Right renal pelvis (tissue), 4 donors: Measurements from ENCODE around the gene C4orf46. TPM values are rescaled to one million over a fixed set of nuclear protein-coding genes. Genes with fewer than 3 reads are reported as not detected.
"Not testable (repeated sequence)": the region's sequence is repeated elsewhere in the genome, so short reads cannot be mapped to it uniquely, and the experiment has no call there.

Source experiments
- DNase-seq, 4 donors: peaks; one replicate each; pipeline ENCODE4 v3.0.0-alpha.2; 2013; ENCODE audit warnings: low read depth in 4 of 4, low spot score in 3 of 4, missing footprints in 1 of 4
- polyA plus RNA-seq, 4 donors: library from polyadenylated mRNA; unstranded; fragments of 120-200 nt; gene quantifications; one replicate each; pipeline ENCODE4 v1.2.1, GENCODE V29; 2013; ENCODE audit not compliant: insufficient read length in 4 of 4

The C4orf46 gene
- 10 to 100 TPM; 20.3 to 26.0 (median 25.1) TPM for polyA plus RNA-seq

- DNase-seq: no peak
Measured at GRCh38 chr4:158671665-158671914, at the start of gene C4orf46. C4orf46 (minus strand) TSS chr4:158671887; CDS start chr4:158671801, 86 bp downstream.

DNA sequence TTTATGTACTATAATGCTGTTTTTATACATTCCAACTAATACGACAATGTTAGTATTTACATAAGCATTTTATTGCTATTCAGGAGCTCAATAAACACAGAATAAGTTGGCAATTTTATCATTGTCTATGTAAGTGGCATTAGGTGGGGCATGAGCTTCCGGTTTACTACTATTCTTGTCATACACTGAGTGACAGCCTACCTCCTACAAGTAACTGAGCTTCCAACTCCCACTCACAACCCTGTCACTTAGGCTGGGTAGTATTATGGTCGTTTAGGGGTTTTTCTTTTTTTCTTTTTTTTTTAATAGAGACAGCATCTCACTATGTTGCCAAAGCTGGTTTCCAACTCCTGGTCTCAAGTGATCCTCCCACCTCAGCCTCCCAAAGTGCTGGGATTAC, 44.1 kb upstream of the C4orf46 start:
- no peak for DNase-seq

GRCh38 chr4:158714937-158715336, 43.2 kb upstream of the C4orf46 start:
- DNase-seq: no peak

- not testable (repeated sequence) for DNase-seq
Measured at GRCh38 chr4:158712622-158713021, 40.9 kb upstream of the C4orf46 start.

DNA sequence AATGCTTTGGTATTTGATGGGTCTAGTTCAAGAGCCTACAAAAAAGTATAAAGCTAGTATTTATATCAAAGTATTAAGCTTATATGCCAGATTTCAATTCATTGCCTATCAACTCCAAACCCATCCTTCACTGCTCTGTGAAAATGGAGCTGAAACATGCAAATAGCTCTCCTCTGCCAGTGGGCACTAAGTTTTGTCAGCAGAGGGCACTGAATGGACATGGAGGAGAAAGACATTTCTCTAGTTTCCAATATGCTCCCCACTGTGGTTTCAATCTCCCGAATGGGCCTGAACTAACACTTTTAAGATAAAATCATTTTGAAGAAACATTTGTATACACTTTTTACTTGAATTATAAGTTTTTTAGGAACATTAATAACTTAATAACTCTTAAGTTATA, 39.1 kb upstream of the C4orf46 start:
- no peak for DNase-seq

- DNase-seq: no peak
Measured at GRCh38 chr4:158704274-158704673, 32.6 kb upstream of the C4orf46 start.

DNA sequence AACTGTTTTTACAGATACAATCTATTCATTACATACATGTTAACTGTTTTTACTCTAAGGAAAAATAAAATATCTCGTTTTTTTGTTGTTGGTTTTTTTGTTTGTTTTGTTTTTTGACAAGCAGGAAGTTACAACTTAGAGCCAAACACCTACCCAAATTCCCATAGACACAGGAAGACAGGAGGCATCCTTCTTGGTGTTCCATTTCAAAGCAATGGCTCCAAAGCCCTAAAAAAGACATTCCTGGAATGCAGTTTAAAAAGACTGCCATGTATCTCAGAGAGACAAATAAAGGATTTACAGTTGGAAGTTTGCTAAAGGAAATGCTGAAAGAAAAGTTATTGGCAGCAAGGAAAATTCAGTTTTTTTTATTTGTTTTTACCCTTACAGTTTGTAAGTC, 17.1 kb upstream of the C4orf46 start:
- no peak for DNase-seq

DNA sequence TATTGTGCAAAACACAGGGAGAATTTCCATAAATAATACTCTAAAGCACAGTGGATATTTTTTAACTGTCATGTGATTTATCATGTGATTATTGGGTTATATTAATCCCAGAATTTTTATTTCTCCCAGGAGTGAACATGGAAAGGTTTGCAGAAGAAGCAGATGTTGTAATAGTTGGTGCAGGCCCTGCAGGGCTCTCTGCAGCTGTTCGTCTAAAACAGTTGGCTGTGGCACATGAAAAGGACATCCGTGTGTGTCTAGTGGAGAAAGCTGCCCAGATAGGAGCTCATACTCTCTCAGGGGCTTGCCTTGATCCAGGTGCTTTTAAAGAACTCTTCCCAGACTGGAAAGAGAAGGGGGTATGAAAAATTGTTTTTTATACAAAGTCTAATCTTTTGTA, 10.4 kb upstream of the C4orf46 start:
- DNase-seq: no peak

GRCh38 chr4:158681629-158682028, 9.9 kb upstream of the C4orf46 start:
- DNase-seq: no peak

DNA sequence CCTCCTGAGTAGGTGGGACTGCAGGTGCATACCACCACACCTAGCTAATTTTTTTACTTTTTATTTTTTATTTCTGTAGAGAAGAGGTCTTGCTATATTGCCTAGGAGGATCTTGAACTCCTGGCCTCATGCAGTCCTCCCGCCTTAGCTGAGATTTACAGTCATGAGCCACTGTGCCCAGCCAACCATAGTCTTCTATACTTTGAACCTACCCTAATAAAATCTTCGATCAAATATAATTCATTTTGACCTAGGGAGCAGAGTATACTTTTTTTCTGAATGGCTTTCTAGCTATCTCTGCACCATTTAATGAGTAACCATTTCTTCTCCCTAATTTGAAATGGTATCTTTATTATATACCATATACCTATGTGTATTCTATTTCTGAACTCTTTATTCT, 7.1 kb upstream of the C4orf46 start:
- no peak for DNase-seq

DNA sequence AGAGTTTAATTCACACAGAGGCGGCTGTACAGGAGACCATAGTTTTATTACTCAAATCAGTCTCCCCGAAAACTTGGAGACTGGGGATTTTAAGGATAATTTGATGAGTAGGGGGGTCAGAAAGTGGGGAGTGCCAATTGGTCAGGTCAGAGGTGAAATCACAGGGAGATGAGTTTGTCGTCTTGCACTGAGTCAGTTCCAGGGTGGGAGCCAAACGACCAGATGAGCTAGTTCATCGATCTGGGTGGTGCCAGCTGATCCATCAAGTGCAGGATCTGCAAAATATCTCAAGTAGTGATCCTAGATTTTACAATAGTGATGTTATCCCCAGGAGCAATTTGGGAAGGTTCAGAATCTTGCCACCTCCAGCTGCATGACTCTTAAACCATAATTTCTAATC, 4.4 kb upstream of the C4orf46 start:
- no peak for DNase-seq

GRCh38 chr4:158673633-158674032, 1.9 kb upstream of the C4orf46 start:
- no peak for DNase-seq

GRCh38 chr4:158671915-158672806, 474 bp upstream of the C4orf46 start, which contains the start of gene ETFDH:
ETFDH (plus strand) TSS chr4:158672296; CDS start chr4:158672457, 161 bp downstream.
- DNase-seq: peak; percentile 96 to 99 (median 98)

DNA sequence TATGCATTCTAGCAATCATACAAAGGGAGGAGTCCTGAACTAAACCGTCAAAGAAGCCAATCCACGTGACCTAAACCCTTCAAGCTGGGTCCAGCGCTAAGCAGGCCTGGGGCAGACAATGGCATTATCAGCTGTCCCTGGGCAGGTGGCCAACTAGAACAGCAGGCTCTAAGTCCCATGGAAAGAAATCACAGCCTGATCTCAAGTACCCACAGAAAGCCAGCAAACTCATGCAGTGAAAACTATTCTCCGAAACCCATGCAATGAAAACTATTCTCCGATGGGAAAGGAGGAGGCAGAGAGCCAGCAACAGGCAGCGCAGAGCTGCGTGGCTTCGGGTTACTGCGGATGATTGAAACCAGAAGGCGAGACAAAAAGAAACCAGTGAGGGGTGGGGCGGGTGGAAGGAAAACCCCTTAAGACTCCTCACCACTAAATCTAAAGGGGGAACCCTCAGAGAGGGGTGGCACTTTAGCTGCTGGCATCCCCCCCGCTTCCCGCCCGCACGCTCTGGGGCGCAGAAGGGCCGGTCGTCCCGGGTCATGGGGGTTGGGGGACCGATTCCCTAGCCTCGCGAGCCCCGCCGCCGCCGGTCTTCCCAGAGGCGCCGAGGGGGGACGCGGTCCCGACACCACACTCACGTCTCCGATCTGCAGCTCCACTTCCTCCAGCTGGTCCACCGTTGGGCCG, 567 bp downstream of the C4orf46 start:
- peak; percentile 54 to 64 (median 58) for DNase-seq

DNA sequence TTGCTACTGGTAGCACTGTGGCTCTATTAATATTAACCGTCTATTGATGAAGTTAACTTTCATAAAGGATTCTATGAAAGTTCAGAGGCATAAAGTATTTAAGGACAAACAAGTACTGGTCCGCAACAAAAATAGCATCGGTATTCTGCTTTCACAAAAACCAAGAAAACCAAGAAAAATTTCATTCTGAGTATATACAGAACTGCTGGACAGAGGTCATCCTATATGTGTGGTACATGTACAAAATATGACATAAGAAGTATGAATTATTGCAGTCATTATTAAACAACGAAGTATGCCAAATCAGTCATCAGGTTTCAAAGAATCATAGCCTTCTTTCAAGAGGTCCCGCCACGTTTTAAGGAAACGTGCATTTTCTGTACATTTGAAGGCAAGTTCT, 2.4 kb downstream of the C4orf46 start:
- DNase-seq: no peak

DNA sequence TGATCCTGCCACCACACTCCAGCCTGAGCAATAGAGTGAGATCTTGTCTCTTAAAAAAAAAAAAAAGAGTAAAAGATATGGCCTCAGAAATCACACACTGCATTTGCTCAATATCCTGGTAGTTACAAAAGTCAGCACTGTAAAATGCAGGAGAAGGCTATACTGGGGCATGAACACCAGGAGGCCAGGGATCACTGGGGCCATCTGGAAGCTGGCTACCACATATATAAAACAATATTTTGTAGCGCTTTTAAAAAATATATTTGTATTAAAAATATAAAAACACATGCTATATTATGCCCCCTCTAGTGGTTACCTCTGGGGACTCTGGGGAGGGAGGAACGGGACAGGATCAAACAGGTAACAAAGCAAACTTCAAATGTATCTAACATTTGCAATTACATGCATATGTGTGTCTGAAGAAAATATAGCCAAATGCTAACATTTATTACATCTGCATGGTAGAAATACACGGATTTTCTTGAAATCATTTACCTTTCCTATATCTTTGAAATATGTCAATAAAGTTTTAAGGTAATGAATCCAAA, 4.0 kb downstream of the C4orf46 start:
- no peak for DNase-seq

DNA sequence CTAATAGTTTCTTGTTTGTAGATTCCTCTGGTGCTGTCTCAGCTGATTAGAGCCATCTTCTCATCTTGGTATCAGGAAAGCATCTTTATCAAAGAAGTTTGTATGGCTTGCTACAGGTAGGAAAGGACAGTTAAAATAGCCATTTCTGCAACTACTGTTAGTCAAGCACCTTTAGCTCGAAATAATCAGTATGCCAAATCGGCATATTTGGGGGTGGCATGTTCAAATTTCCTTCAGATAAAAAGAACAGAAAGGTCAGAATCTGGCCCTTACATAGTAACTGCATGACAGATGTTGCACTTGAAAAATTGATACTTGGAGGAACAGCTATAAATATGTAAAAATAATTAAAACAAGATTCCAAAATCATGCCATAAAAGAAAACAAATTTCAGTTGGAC, 4.8 kb downstream of the C4orf46 start:
- no peak for DNase-seq

GRCh38 chr4:158664806-158665205, 6.9 kb downstream of the C4orf46 start:
- no peak for DNase-seq

- not testable (repeated sequence) for DNase-seq
Measured at GRCh38 chr4:158663707-158664625, 7.7 kb downstream of the C4orf46 start.

GRCh38 chr4:158663255-158663654, 8.4 kb downstream of the C4orf46 start:
- DNase-seq: not testable (repeated sequence)

- DNase-seq: no peak
Measured at GRCh38 chr4:158657291-158657690, 14.4 kb downstream of the C4orf46 start.
